Measurements from ENCODE around the gene PIGU. TPM values are rescaled to one million over a fixed set of nuclear protein-coding genes. Genes with fewer than 3 reads are reported as not detected.

The PIGU gene
- total and polyA plus RNA-seq, 2 donors (not counting 1 experiment from before 2014, with no cell fraction given): 12.0 to 19.3 TPM

DNA sequence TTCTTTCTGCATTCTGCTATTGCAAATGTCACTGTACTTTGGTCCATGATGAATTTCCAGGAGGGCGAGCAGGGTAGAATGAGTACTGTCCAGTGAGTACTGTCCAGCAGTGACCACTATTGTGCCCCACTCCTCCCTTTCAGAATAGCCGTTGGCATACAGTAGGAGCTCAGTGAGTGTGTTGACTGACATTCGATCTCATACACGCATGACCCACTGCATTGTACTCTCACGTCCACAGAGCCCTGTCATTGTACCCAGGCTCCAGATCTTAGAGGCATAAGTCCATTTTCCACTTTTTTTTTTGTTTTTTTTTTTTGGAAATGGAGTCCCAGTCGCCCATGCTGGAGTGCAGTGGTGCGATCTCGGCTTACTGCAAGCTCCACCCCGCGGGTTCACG, 152.5 kb downstream of the PIGU start:
- DNase-seq (no peak), ATAC-seq (ENCODE audit: low read depth) (no peak)
- Histone ChIP-seq H3K79me2 (ENCODE audit: control insufficient read depth, insufficient read depth, low read length) (peaks cover 87% of the 10 kb centered on the region), H3K4me2 (replicated peaks; ENCODE audit: low read depth, low read length, poor library complexity, severe bottlenecking) (no peak overlapping the region), H3K4me1 (ENCODE audit: control insufficient read depth in 2 of 2, insufficient read depth in 2 of 2, low read length in 2 of 2) (peaks cover 0 to 6% of the 10 kb centered on the region in 2 donors), H2AFZ (ENCODE audit: insufficient read depth, low read depth, low read length, poor library complexity, severe bottlenecking) (no peak overlapping the region), H3K27me3 (replicated peaks in 1 of 4; ENCODE audit: control extremely low read depth in 1 of 4, control insufficient read depth in 3 of 4, insufficient read depth in 4 of 4, low read length in 3 of 4) (no peaks in the 10 kb centered on the region), H3K36me3 (replicated peaks in 1 of 2; ENCODE audit: control extremely low read depth in 1 of 2, control insufficient read depth in 1 of 2, extremely low read depth in 1 of 2, insufficient read depth in 2 of 2, low read length in 1 of 2) (peaks cover 6 to 50% of the 10 kb centered on the region in 2 experiments), H3K9ac (ENCODE audit: low read length) (no peak overlapping the region), H3K4me3 (ENCODE audit: control extremely low read depth in 1 of 5, extremely low read depth in 1 of 5, insufficient read depth in 1 of 5, low read depth in 2 of 5, low read length in 4 of 5) (no peak overlapping the region), H3K9me3 (ENCODE audit: control extremely low read depth in 1 of 3, control insufficient read depth in 2 of 3, insufficient read depth in 1 of 3, low read length in 2 of 3) (no peaks in the 10 kb centered on the region), H4K20me1 (ENCODE audit: control insufficient read depth, insufficient read depth, low read length, poor library complexity, severe bottlenecking) (peaks cover 74% of the 10 kb centered on the region), H3K27ac (ENCODE audit: low read length in 2 of 2) (no peak overlapping the region)
- 98% methylated on average over 11 of the region's 11 CpGs for WGBS (ENCODE audit: insufficient coverage)
- TF ChIP-seq, protein P1, sequence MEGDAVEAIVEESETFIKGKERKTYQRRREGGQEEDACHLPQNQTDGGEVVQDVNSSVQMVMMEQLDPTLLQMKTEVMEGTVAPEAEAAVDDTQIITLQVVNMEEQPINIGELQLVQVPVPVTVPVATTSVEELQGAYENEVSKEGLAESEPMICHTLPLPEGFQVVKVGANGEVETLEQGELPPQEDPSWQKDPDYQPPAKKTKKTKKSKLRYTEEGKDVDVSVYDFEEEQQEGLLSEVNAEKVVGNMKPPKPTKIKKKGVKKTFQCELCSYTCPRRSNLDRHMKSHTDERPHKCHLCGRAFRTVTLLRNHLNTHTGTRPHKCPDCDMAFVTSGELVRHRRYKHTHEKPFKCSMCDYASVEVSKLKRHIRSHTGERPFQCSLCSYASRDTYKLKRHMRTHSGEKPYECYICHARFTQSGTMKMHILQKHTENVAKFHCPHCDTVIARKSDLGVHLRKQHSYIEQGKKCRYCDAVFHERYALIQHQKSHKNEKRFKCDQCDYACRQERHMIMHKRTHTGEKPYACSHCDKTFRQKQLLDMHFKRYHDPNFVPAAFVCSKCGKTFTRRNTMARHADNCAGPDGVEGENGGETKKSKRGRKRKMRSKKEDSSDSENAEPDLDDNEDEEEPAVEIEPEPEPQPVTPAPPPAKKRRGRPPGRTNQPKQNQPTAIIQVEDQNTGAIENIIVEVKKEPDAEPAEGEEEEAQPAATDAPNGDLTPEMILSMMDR (IDR thresholded peaks at IDR 0.05): no peak
- TF ChIP-seq EZH2 (IDR thresholded peaks at IDR 0.05; ENCODE audit: borderline replicate concordance, insufficient read depth, low read depth, low read length, poor library complexity, severe bottlenecking): no peak
- Mint-ChIP-seq H3K27ac (no peak overlapping the region), H3K9me3 (ENCODE audit: insufficient read depth) (no peaks in the 10 kb centered on the region), H3K4me1 (peaks cover 24% of the 10 kb centered on the region), H3K27me3 (no peaks in the 10 kb centered on the region), H3K4me3 (no peak overlapping the region)
- ChIA-PET POLR2A (no interaction called here), CTCF (interaction anchor here (1.3 to 5.8 kb wide), 2 partner anchors 183 to 212 kb away, joined by 5 to 49 read pairs; no protein-coding TSS in a partner anchor)
- intact Hi-C loops (cut with micrococcal nuclease): no loop called here

DNA sequence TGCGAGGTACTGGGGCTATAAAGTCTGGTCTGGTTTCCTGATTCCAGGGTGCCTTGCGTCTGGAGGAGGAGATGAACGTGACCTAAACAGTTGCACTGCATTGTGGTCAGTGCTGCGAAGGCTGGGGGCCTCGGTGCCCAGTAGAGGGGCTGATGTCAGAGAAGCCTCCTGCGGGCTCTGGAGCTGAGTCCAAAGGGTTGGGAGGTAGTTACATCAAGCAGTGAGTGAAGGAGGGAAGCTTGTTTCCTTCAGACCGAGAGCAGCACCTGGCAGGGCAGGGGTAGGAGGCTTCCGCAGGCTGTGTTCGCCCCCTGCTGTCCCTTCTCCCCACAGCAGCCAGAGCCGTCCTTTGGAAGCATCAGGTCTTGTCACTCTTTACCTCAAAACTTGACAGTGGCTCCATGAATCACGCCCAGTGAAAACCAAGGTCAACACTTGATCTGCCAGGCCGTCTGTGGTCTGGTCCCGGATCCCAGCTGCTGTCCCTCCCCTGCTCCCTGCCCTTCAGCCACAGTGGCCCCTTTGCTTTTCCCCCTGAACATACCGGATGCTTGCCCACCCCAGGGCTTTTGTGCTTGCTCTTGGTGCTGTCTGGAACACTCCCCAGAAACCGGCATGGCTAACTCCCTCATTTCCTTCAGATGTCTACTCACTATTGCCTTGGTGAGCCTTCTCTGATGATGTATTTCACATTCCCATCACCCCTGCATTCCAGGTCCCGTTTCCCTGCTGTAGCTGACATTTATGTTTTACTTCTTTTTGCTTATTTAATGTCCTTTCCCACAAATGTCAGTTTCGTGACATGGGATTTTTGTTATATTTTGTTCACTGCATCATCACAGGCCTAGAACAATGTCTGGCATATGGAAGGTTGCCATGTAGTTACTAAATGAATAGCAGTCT, 153.7 kb downstream of the PIGU start:
- Histone ChIP-seq H3K27ac (ENCODE audit: low read length in 2 of 2) (no peak overlapping the region), H3K79me2 (ENCODE audit: control insufficient read depth, insufficient read depth, low read length) (peaks cover 95% of the 10 kb centered on the region), H3K9ac (ENCODE audit: low read length) (no peak overlapping the region), H3K4me3 (ENCODE audit: control extremely low read depth in 1 of 5, extremely low read depth in 1 of 5, insufficient read depth in 1 of 5, low read depth in 2 of 5, low read length in 4 of 5) (no peak overlapping the region), H4K20me1 (ENCODE audit: control insufficient read depth, insufficient read depth, low read length, poor library complexity, severe bottlenecking) (peaks cover 69% of the 10 kb centered on the region), H3K27me3 (replicated peaks in 1 of 4; ENCODE audit: control extremely low read depth in 1 of 4, control insufficient read depth in 3 of 4, insufficient read depth in 4 of 4, low read length in 3 of 4) (no peaks in the 10 kb centered on the region), H3K36me3 (replicated peaks in 1 of 2; ENCODE audit: control extremely low read depth in 1 of 2, control insufficient read depth in 1 of 2, extremely low read depth in 1 of 2, insufficient read depth in 2 of 2, low read length in 1 of 2) (peaks cover 6 to 39% of the 10 kb centered on the region in 2 experiments), H3K4me2 (replicated peaks; ENCODE audit: low read depth, low read length, poor library complexity, severe bottlenecking) (no peak overlapping the region), H2AFZ (ENCODE audit: insufficient read depth, low read depth, low read length, poor library complexity, severe bottlenecking) (no peak overlapping the region), H3K4me1 (ENCODE audit: control insufficient read depth in 2 of 2, insufficient read depth in 2 of 2, low read length in 2 of 2) (peaks cover 3 to 6% of the 10 kb centered on the region in 2 donors), H3K9me3 (ENCODE audit: control extremely low read depth in 1 of 3, control insufficient read depth in 2 of 3, insufficient read depth in 1 of 3, low read length in 2 of 3) (no peaks in the 10 kb centered on the region)
- ChIA-PET POLR2A (no interaction called here), CTCF (interaction anchor here (0.9 to 5.8 kb wide), 7 partner anchors 9 to 343 kb away, joined by 3 to 49 read pairs (median 4); no protein-coding TSS in a partner anchor)
- Mint-ChIP-seq H3K27ac (no peak overlapping the region), H3K27me3 (no peaks in the 10 kb centered on the region), H3K9me3 (ENCODE audit: insufficient read depth) (no peaks in the 10 kb centered on the region), H3K4me1 (peaks cover 33% of the 10 kb centered on the region), H3K4me3 (no peak overlapping the region)
- WGBS (ENCODE audit: insufficient coverage): 80% methylated on average over 13 of the region's 17 CpGs
- DNase-seq (peak; percentile 61), ATAC-seq (ENCODE audit: low read depth) (peak; percentile 45)
- no peak for TF ChIP-seq EZH2 (IDR thresholded peaks at IDR 0.05; ENCODE audit: borderline replicate concordance, insufficient read depth, low read depth, low read length, poor library complexity, severe bottlenecking)
- TF ChIP-seq, protein P1 (IDR thresholded peaks at IDR 0.05): peak; percentile 46
- intact Hi-C loops (cut with micrococcal nuclease): loop anchor here (1.0 kb wide), 1 partner anchor 211 kb away; no protein-coding TSS in a partner anchor
